ENCODE data around the gene P2RY6.

Gene P2RY6

GRCh38 chr11:73311394-73311869 is 39.3 kb downstream of the P2RY6 start:
- TF ChIP-seq CTCF (IDR thresholded peaks at IDR 0.05; ENCODE audit: control insufficient read depth, insufficient read depth, low read depth, low read length, missing control alignments): no peak
- peak overlapping the region; percentile 47 for H3K4me3 ChIP-seq (ENCODE audit: control insufficient read depth, low read depth, low read length)
- DNase-seq (ENCODE audit: low read depth): no peak

- DNase-seq (ENCODE audit: low read depth): no peak
- no peak for TF ChIP-seq CTCF (IDR thresholded peaks at IDR 0.05; ENCODE audit: control insufficient read depth, insufficient read depth, low read depth, low read length, missing control alignments)
- peak overlapping the region; percentile 47 for H3K4me3 ChIP-seq (ENCODE audit: control insufficient read depth, low read depth, low read length)
These were observed 39.9 kb downstream of the P2RY6 start for GRCh38 chr11:73312036-73312435.

GRCh38 chr11:73312851-73313327 is 40.8 kb downstream of the P2RY6 start:
- no peak for TF ChIP-seq CTCF (IDR thresholded peaks at IDR 0.05; ENCODE audit: control insufficient read depth, insufficient read depth, low read depth, low read length, missing control alignments)
- H3K4me3 ChIP-seq (ENCODE audit: control insufficient read depth, low read depth, low read length): peak overlapping the region; percentile 47

GRCh38 chr11:73313652-73314051 is 41.5 kb downstream of the P2RY6 start:
- no peak for DNase-seq (ENCODE audit: low read depth)
- peak overlapping the region; percentile 47 for H3K4me3 ChIP-seq (ENCODE audit: control insufficient read depth, low read depth, low read length)

More at GRCh38 chr11:73312851-73313327, 40.8 kb downstream of the P2RY6 start:
- no peak for DNase-seq (ENCODE audit: low read depth)

GRCh38 chr11:73314117-73314961 is 42.2 kb downstream of the P2RY6 start:
- DNase-seq (ENCODE audit: low read depth): no peak
- TF ChIP-seq CTCF (IDR thresholded peaks at IDR 0.05; ENCODE audit: control insufficient read depth, insufficient read depth, low read depth, low read length, missing control alignments): peak; percentile 10
- H3K4me3 ChIP-seq (ENCODE audit: control insufficient read depth, low read depth, low read length): peak overlapping the region; percentile 8

More at GRCh38 chr11:73313652-73314051, 41.5 kb downstream of the P2RY6 start:
- no peak for TF ChIP-seq CTCF (IDR thresholded peaks at IDR 0.05; ENCODE audit: control insufficient read depth, insufficient read depth, low read depth, low read length, missing control alignments)

- DNase-seq (ENCODE audit: low read depth): no peak
- no peak for TF ChIP-seq CTCF (IDR thresholded peaks at IDR 0.05; ENCODE audit: control insufficient read depth, insufficient read depth, low read depth, low read length, missing control alignments)
- no peak overlapping the region for H3K4me3 ChIP-seq (ENCODE audit: control insufficient read depth, low read depth, low read length)
These were observed 43.3 kb downstream of the P2RY6 start for GRCh38 chr11:73315293-73316020.

Data from AG09309 (cell line).